Thymus (tissue), 11 donors: ENCODE data around the gene CDYL2. TPM values are rescaled to one million over a fixed set of nuclear protein-coding genes. Genes with fewer than 3 reads are reported as not detected.
A peak's percentile ranks its signal among the peaks of the same experiment; 100 is the strongest.
"Not testable (repeated sequence)": the region's sequence is repeated elsewhere in the genome, so short reads cannot be mapped to it uniquely, and the experiment has no call there.

Experiments used
- DNase-seq, 9 donors: peaks; one replicate each; pipeline ENCODE4 v3.0.0-alpha.2; 2013; ENCODE audit warnings: low spot score in 9 of 9, low read depth in 6 of 9, missing footprints in 1 of 9
- H3K27ac ChIP-seq, 2 donors: one replicate each; pipeline ENCODE4 v1.5.1; 2013; ENCODE audit warnings: control low read depth in 1 of 2, low read depth in 1 of 2, low read length in 1 of 2, mild to moderate bottlenecking in 1 of 2, moderate library complexity in 1 of 2
- H3K27me3 ChIP-seq, 2 donors: one replicate each; pipeline ENCODE4 v1.5.1; 2013; ENCODE audit warnings: low read length in 1 of 2; ENCODE audit not compliant: control insufficient read depth in 2 of 2, insufficient read depth in 1 of 2
- H3K36me3 ChIP-seq, 2 donors: one replicate each; pipeline ENCODE4 v1.5.1; 2013; ENCODE audit warnings: low read length in 1 of 2, mild to moderate bottlenecking in 1 of 2, moderate library complexity in 1 of 2; ENCODE audit not compliant: control insufficient read depth in 2 of 2, insufficient read depth in 2 of 2
- H3K4me1 ChIP-seq, 2 donors: one replicate each; pipeline ENCODE4 v1.5.1; 2013; ENCODE audit warnings: low read length in 2 of 2; ENCODE audit not compliant: control insufficient read depth in 2 of 2, insufficient read depth in 2 of 2
- H3K4me3 ChIP-seq, 2 donors: one replicate each; pipeline ENCODE4 v1.5.1; 2013; ENCODE audit warnings: low read length in 2 of 2, control low read depth in 1 of 2, mild to moderate bottlenecking in 1 of 2
- H3K9me3 ChIP-seq, 2 donors: one replicate each; pipeline ENCODE4 v1.5.1; 2013; ENCODE audit warnings: low read length in 1 of 2, mild to moderate bottlenecking in 1 of 2; ENCODE audit not compliant: control insufficient read depth in 2 of 2, insufficient read depth in 1 of 2
- WGBS: extraction: QIAGEN DNeasy Blood & Tissue Kit; methylation state at CpG from one replicate; pipeline ENCODE4 v1.1.7; 2013; 5-methylcytosine and 5-hydroxymethylcytosine counted together
- polyA plus RNA-seq: library from polyadenylated mRNA; stranded (reverse); fragments of 200-250 nt; gene quantifications from one replicate; pipeline ENCODE4 v1.2.3, GENCODE V29; 2013
- total RNA-seq: library from RNA; stranded (reverse); fragments of 120-200 nt; gene quantifications from one replicate; pipeline ENCODE4 v1.2.4, GENCODE V29; 2013
- donor health status: healthy.

The CDYL2 gene
- total and polyA plus RNA-seq, 2 donors: 2.0 to 2.6 TPM

- no peaks in the 10 kb centered on the region for H3K27me3 ChIP-seq
- peak overlapping the region in 1 of 2 donors; percentile 3 for H3K27ac ChIP-seq
- peaks cover 2 to 5% of the 10 kb centered on the region in 2 donors for H3K4me1 ChIP-seq
- no peaks in the 10 kb centered on the region for H3K36me3 ChIP-seq
- H3K4me3 ChIP-seq: no peak overlapping the region
- H3K9me3 ChIP-seq: no peaks in the 10 kb centered on the region
- 64% methylated on average over 8 of the region's 8 CpGs for WGBS
- DNase-seq: peak in 1 of 9 donors; percentile 3
Measured at GRCh38 chr16:80656711-80657150, 147.7 kb downstream of the CDYL2 start.

GRCh38 chr16:80656161-80656560 lies 148.2 kb downstream of the CDYL2 start:
- WGBS: 94% methylated on average over 4 of the region's 4 CpGs

GRCh38 chr16:80655751-80656150 lies 148.6 kb downstream of the CDYL2 start:
- Histone ChIP-seq H3K27me3 (no peaks in the 10 kb centered on the region), H3K4me1 (peaks cover 2 to 5% of the 10 kb centered on the region in 2 donors), H3K36me3 (no peaks in the 10 kb centered on the region), H3K4me3 (no peak overlapping the region), H3K27ac (no peak overlapping the region), H3K9me3 (no peaks in the 10 kb centered on the region)
- WGBS: 96% methylated on average over 9 of the region's 9 CpGs
- DNase-seq: no peak

More at GRCh38 chr16:80656161-80656560, 148.2 kb downstream of the CDYL2 start:
- H3K27me3 ChIP-seq: no peaks in the 10 kb centered on the region
- H3K27ac ChIP-seq: no peak overlapping the region
- no peaks in the 10 kb centered on the region for H3K36me3 ChIP-seq
- DNase-seq: no peak
- peaks cover 2 to 5% of the 10 kb centered on the region in 2 donors for H3K4me1 ChIP-seq
- H3K9me3 ChIP-seq: no peaks in the 10 kb centered on the region
- H3K4me3 ChIP-seq: no peak overlapping the region

- no peaks in the 10 kb centered on the region for H3K36me3 ChIP-seq
Measured at GRCh38 chr16:80654094-80654862, 150.1 kb downstream of the CDYL2 start.

GRCh38 chr16:80652441-80652840 lies 152.0 kb downstream of the CDYL2 start:
- H3K36me3 ChIP-seq: no peaks in the 10 kb centered on the region
- H3K27me3 ChIP-seq: no peaks in the 10 kb centered on the region
- no peaks in the 10 kb centered on the region for H3K9me3 ChIP-seq
- H3K4me1 ChIP-seq: peaks cover 2 to 5% of the 10 kb centered on the region in 2 donors
- 96% methylated on average over 5 of the region's 5 CpGs for WGBS
- no peak for DNase-seq
- H3K4me3 ChIP-seq: no peak overlapping the region
- no peak overlapping the region for H3K27ac ChIP-seq

More at GRCh38 chr16:80654094-80654862, 150.1 kb downstream of the CDYL2 start:
- WGBS: 97% methylated on average over 14 of the region's 14 CpGs
- Histone ChIP-seq H3K4me3 (no peak overlapping the region), H3K27me3 (no peaks in the 10 kb centered on the region), H3K4me1 (peaks cover 2 to 5% of the 10 kb centered on the region in 2 donors), H3K9me3 (no peaks in the 10 kb centered on the region), H3K27ac (no peak overlapping the region)
- DNase-seq: no peak

GRCh38 chr16:80650281-80650680 lies 154.1 kb downstream of the CDYL2 start:
- H3K4me3 ChIP-seq, H3K9me3 ChIP-seq, H3K27ac ChIP-seq, DNase-seq, H3K36me3 ChIP-seq, H3K27me3 ChIP-seq, H3K4me1 ChIP-seq: not testable (repeated sequence)
- 62% methylated on average over 1 of the region's 1 CpG for WGBS

- no peak overlapping the region for H3K4me3 ChIP-seq
- 97% methylated on average over 3 of the region's 3 CpGs for WGBS
- no peak for DNase-seq
- H3K4me1 ChIP-seq: no peaks in the 10 kb centered on the region
- H3K27me3 ChIP-seq: no peaks in the 10 kb centered on the region
- H3K27ac ChIP-seq: no peak overlapping the region
- H3K9me3 ChIP-seq: no peaks in the 10 kb centered on the region
- no peaks in the 10 kb centered on the region for H3K36me3 ChIP-seq
Measured at GRCh38 chr16:80640316-80640715, 164.1 kb downstream of the CDYL2 start.

- Histone ChIP-seq H3K27ac (no peak overlapping the region), H3K4me1 (no peaks in the 10 kb centered on the region), H3K9me3 (no peaks in the 10 kb centered on the region), H3K4me3 (no peak overlapping the region), H3K36me3 (no peaks in the 10 kb centered on the region), H3K27me3 (no peaks in the 10 kb centered on the region)
- 96% methylated on average over 6 of the region's 6 CpGs for WGBS
- DNase-seq: no peak
Measured at GRCh38 chr16:80639636-80640035, 164.8 kb downstream of the CDYL2 start.

GRCh38 chr16:80637621-80638020 lies 166.8 kb downstream of the CDYL2 start:
- Histone ChIP-seq H3K4me1 (no peaks in the 10 kb centered on the region), H3K36me3 (no peaks in the 10 kb centered on the region), H3K27me3 (no peaks in the 10 kb centered on the region), H3K9me3 (peaks cover 0 to 4% of the 10 kb centered on the region in 2 donors), H3K27ac (no peak overlapping the region), H3K4me3 (no peak overlapping the region)
- 98% methylated on average over 4 of the region's 4 CpGs for WGBS
- no peak for DNase-seq
